SK-N-MC (cell line): ENCODE measurements around the gene KCNJ14.

ENCODE experiments used
- EZH2 ChIP-seq: fragments of 200-600 bp; sonication (generic); IDR thresholded peaks from one replicate; pipeline ENCODE4 v1.6.1; 2017; ENCODE audit warnings: antibody characterized with exemption
- FOXP2 ChIP-seq: optimal IDR thresholded peaks from 2 replicates; pipeline ENCODE3; 2011; ENCODE audit warnings: mild to moderate bottlenecking, moderate library complexity; ENCODE audit not compliant: insufficient read depth; ENCODE audit errors: extremely low read length, control extremely low read depth
- POLR2AphosphoS5 ChIP-seq: IDR thresholded peaks from 2 replicates; pipeline ENCODE4 v1.6.1; 2012; ENCODE audit warnings: mild to moderate bottlenecking, low read depth, low read length, borderline replicate concordance

- TF ChIP-seq POLR2AphosphoS5 (no peak), EZH2 (no peak), FOXP2 (no peak)
Observed at GRCh38 chr19:48441360-48442050, 13.9 kb upstream of the KCNJ14 start.
